GM12878 (cell line): ENCODE data around the gene DGKB.

Experiments used
- CREM ChIP-seq: IDR thresholded peaks from 2 replicates; pipeline ENCODE4 v1.6.1; 2014; ENCODE audit warnings: antibody characterized with exemption, low read depth
- CTCF ChIP-seq, 3 experiments: IDR thresholded peaks in 2 of 3; conservative IDR thresholded peaks in 1 of 3; 2 replicates each; pipeline ENCODE4 v1.5.1; 2011; ENCODE audit warnings: low read depth in 3 of 3, low read length in 3 of 3, mild to moderate bottlenecking in 3 of 3, control low read depth in 2 of 3, moderate library complexity in 2 of 3, inconsistent platforms in 1 of 3, mixed read lengths in 1 of 3; ENCODE audit not compliant: control insufficient read depth in 2 of 3, insufficient read depth in 1 of 3; ENCODE audit errors: extremely low read depth in 1 of 3
- JUNB ChIP-seq: IDR thresholded peaks from 2 replicates; pipeline ENCODE4 v1.6.1; 2016; ENCODE audit warnings: antibody characterized with exemption, mild to moderate bottlenecking
- NFXL1 ChIP-seq: fragments of 450-650 bp; IDR thresholded peaks from 2 replicates; pipeline ENCODE4 v1.6.1; 2017; ENCODE audit warnings: antibody characterized with exemption, mild to moderate bottlenecking, borderline replicate concordance
- SIN3A ChIP-seq: IDR thresholded peaks from 2 replicates; pipeline ENCODE4 v1.6.1; 2012; ENCODE audit warnings: low read depth, low read length, improper control_type of control experiment
- TCF12 ChIP-seq: IDR thresholded peaks from 2 replicates; pipeline ENCODE4 v1.6.1; 2011; ENCODE audit warnings: low read depth, mild to moderate bottlenecking, low read length
- TF ChIP-seq, protein P1 (sequence below): IDR thresholded peaks from 2 replicates; pipeline ENCODE4 v1.6.1; 2012; ENCODE audit warnings: low read depth, low read length, improper control_type of control experiment

- TF ChIP-seq, protein P1, sequence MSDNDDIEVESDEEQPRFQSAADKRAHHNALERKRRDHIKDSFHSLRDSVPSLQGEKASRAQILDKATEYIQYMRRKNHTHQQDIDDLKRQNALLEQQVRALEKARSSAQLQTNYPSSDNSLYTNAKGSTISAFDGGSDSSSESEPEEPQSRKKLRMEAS = no peak
- no peak for TF ChIP-seq CTCF (IDR thresholded peaks at IDR 0.05 in 2 of 3, conservative IDR thresholded peaks at IDR 0.05 in 1 of 3; ENCODE audit: control insufficient read depth in 2 of 3, extremely low read depth in 1 of 3, insufficient read depth in 1 of 3, low read depth in 3 of 3, low read length in 3 of 3)
- TF ChIP-seq NFXL1 = no peak
- TF ChIP-seq TCF12 = no peak
- TF ChIP-seq JUNB = no peak
- TF ChIP-seq SIN3A = no peak
- no peak for TF ChIP-seq CREM
Measured at GRCh38 chr7:14395860-14396259, 506.7 kb downstream of the DGKB start.
